Measurements from ENCODE around the gene SCML1. TPM values are rescaled to one million over a fixed set of nuclear protein-coding genes. Genes with fewer than 3 reads are reported as not detected.
A peak's percentile ranks its signal among the peaks of the same experiment; 100 is the strongest.
"Not testable (repeated sequence)": the region's sequence is repeated elsewhere in the genome, so short reads cannot be mapped to it uniquely, and the experiment has no call there.

SCML1 gene
- polyA plus RNA-seq, 6 donors from 2014 or later = 0.40 to 3.1 (median 1.6) TPM

DNA sequence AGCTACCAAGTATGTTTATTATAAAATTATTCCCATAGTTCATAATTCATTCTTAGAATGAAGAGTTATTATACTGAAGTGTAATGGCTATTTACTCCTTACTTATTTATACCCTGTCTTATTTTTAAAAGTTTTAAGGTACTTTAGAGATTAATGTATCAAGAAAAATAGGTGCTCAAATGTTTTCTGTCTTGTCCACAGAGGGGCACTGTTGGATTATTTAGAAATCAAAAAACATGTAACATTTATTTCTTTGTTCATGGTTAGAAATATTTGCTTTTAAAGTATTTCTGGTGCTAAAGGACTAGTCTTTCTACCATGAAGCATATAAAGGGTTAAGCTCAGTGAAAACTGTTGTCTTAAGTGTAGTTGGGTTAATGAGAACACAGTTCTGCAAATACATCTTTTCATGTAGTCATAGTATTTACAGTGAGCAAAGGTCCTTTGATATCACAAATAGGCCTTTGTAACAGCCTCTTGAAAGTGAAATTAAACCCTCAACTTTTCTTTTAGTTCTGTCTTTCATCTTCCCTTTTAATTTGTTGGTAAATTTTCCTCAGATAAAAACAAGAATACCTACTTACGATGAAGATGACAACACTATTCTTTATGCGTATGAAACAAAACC is 7.7 kb downstream of the SCML1 start:
- no peak for ATAC-seq (ENCODE audit: low read depth in 2 of 2)
- Mint-ChIP-seq H3K36me3 (no peaks in the 10 kb centered on the region), H3K4me1 (no peaks in the 10 kb centered on the region), H3K27ac (no peak overlapping the region), H3K9me3 (peaks cover 0 to 1% (median 0%) of the 10 kb centered on the region in 7 donors), H3K27me3 (no peaks in the 10 kb centered on the region), H3K4me3 (no peak overlapping the region)
- DNase-seq = no peak

DNA sequence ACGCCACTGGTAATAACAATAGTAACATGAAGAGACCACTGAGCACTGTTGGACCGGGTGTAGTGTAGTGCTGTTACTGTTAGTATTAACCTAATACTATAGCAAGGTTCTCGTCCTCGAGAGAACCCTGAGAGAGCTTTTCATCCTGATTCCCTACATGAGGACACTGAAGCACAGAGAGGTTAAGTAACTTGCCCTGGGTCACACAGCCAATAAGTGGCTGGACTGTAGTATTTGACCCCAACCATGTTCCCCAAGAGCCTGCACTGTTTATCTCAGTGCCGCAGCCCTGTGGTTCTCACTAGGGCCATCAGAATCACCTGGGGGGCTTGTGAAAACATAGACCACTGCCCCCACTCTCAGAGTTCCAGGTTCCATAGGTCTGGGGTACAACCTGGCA is 10.4 kb downstream of the SCML1 start:
- Mint-ChIP-seq H3K27me3 (no peaks in the 10 kb centered on the region), H3K4me1 (no peaks in the 10 kb centered on the region), H3K9me3 (no peaks in the 10 kb centered on the region), H3K36me3 (no peaks in the 10 kb centered on the region), H3K27ac (no peak overlapping the region), H3K4me3 (no peak overlapping the region)
- ATAC-seq (ENCODE audit: low read depth in 2 of 2) (no peak), DNase-seq (no peak)

DNA sequence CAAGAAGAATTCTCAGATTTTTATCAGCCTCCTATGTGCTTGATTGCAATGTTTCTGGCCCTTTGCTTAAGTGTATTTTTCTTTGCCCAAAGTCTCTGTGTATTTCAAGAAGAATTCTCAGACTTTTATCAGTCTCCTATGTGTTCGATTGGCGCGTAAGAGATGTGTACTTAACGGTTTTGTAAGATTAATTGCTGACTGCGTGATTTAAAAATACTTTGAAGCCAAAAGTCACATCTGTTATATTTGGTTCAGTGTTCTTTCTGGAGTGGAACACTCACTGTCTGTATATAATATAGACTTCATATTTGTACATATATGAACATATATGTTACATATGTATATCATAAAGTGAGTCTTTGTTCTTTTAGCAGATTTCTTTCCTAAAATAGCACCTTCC is 11.4 kb downstream of the SCML1 start:
- H3K9me3 Mint-ChIP-seq = no peaks in the 10 kb centered on the region
- no peaks in the 10 kb centered on the region for H3K27me3 Mint-ChIP-seq
- no peak overlapping the region for H3K27ac Mint-ChIP-seq
- DNase-seq (no peak), ATAC-seq (ENCODE audit: low read depth in 2 of 2) (no peak)
- H3K4me1 Mint-ChIP-seq = no peaks in the 10 kb centered on the region
- H3K36me3 Mint-ChIP-seq = no peaks in the 10 kb centered on the region
- no peak overlapping the region for H3K4me3 Mint-ChIP-seq

DNA sequence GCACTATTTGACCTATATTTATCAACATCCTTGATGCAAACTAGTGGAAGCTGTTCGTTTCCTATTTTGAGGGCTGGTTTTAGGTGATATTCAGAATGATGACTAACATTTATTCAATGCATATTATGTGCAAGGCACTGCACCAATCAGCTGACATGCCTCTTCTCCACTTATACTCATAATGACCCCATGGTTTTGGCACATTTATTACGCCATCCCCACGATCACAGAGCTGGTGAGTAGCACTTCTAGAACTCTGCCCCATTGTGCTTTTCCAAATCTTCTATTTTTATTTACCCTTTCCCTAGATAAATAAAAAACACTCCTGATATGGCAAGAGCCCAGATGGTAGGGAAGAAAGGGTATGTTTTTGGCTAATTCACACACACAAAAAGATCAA is 13.1 kb downstream of the SCML1 start:
- Mint-ChIP-seq H3K9me3 (no peaks in the 10 kb centered on the region), H3K36me3 (no peaks in the 10 kb centered on the region), H3K27ac (no peak overlapping the region), H3K4me1 (no peaks in the 10 kb centered on the region), H3K4me3 (no peak overlapping the region), H3K27me3 (no peaks in the 10 kb centered on the region)
- DNase-seq (no peak), ATAC-seq (ENCODE audit: low read depth in 2 of 2) (no peak)

DNA sequence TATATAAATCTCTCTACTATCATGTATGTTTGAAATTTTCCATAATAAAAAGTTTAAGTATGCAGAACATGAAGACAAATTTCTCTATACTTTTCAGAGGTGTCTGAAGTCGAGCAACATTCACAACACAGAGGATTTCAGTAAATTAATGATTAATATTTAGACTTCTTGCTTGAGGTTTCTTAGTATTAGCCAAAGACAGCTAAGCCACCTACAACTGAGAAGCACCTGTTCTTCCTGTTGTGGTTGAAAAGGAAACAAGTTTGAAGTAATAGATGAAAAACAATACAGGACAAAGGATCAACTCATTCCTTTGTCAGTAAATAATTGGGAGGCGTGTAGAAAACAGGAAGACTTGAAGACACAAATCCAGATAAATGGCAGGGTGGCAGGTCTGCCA is 21.1 kb downstream of the SCML1 start:
- H3K36me3 Mint-ChIP-seq = no peaks in the 10 kb centered on the region
- ATAC-seq (ENCODE audit: low read depth in 2 of 2) (no peak), DNase-seq (no peak)
- no peaks in the 10 kb centered on the region for H3K4me1 Mint-ChIP-seq
- no peak overlapping the region for H3K27ac Mint-ChIP-seq
- no peak overlapping the region for H3K4me3 Mint-ChIP-seq
- H3K27me3 Mint-ChIP-seq = no peaks in the 10 kb centered on the region
- peaks cover 0 to 3% (median 0%) of the 10 kb centered on the region in 7 donors for H3K9me3 Mint-ChIP-seq

DNA sequence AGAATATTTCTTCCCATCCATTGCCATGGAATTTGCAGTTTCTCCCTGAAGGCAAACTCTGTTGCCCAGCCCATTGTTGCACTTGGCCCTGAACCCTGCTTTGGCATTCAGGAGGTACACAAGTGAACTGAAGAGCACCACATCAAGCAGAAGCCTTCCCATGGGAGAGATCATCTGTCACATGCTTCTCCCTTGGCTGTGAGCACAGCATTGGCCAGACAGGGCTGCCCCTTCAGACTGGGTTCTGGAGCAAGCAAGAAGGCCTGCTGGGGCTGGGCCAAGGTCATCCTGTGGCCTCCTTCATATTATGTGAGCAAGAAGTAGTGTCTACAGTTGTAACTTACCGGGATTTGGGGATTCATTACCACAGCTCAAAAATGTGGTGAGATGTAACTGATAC is 22.7 kb downstream of the SCML1 start:
- Mint-ChIP-seq H3K9me3 (peaks cover 0 to 3% (median 0%) of the 10 kb centered on the region in 7 donors), H3K27me3 (no peaks in the 10 kb centered on the region), H3K4me3 (no peak overlapping the region), H3K36me3 (no peaks in the 10 kb centered on the region), H3K27ac (peak overlapping the region in 1 of 6 donors; percentile 34), H3K4me1 (no peaks in the 10 kb centered on the region)
- DNase-seq = no peak
- ATAC-seq (ENCODE audit: low read depth in 2 of 2) = no peak

DNA sequence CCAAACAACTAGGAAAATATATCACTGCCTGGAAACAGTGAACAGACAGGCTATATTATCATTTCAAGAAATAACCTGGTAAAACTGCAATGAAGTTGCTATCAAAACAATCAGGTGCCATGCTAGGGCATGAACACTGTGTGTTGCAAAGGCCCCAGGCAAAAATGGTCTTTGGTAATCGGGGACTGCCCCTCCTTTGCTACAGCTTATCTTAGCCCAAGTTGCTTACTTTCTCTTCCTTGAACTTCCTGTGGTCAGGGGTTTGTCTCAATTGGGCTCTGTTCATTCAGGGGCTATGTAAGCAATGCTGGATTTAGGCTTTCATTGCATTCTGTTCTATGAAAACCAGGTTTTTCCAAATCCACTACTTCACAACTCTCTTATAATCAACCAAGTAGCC is 30.4 kb downstream of the SCML1 start:
- Mint-ChIP-seq H3K4me1 (no peaks in the 10 kb centered on the region), H3K9me3 (no peaks in the 10 kb centered on the region), H3K27ac (no peak overlapping the region), H3K27me3 (no peaks in the 10 kb centered on the region), H3K36me3 (no peaks in the 10 kb centered on the region), H3K4me3 (no peak overlapping the region)
- ATAC-seq (ENCODE audit: low read depth in 2 of 2) (no peak), DNase-seq (no peak)

DNA sequence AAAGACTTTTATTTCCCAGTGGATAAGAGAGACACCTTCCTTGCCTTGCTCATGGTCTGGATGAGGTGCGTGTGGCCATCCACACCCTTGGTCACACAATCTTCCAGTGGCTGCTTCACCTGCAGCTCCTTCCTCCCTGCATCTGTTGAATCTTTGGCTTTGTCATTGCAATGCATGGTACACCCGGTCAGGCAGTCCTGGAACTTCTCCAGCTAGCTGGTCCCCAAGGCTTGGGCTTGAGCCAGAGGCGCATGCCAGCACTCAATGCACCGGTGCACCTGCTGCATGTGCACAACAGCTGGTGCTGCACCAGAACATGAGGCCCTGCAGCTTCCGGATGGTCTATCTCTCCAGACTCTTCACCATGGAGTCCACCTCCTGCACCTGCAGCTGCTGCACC is 31.7 kb downstream of the SCML1 start:
- Mint-ChIP-seq H3K4me1 (no peaks in the 10 kb centered on the region), H3K36me3 (no peaks in the 10 kb centered on the region), H3K27ac (no peak overlapping the region), H3K4me3 (no peak overlapping the region), H3K27me3 (no peaks in the 10 kb centered on the region), H3K9me3 (no peaks in the 10 kb centered on the region)
- no peak for ATAC-seq (ENCODE audit: low read depth in 2 of 2)
- no peak for DNase-seq

DNA sequence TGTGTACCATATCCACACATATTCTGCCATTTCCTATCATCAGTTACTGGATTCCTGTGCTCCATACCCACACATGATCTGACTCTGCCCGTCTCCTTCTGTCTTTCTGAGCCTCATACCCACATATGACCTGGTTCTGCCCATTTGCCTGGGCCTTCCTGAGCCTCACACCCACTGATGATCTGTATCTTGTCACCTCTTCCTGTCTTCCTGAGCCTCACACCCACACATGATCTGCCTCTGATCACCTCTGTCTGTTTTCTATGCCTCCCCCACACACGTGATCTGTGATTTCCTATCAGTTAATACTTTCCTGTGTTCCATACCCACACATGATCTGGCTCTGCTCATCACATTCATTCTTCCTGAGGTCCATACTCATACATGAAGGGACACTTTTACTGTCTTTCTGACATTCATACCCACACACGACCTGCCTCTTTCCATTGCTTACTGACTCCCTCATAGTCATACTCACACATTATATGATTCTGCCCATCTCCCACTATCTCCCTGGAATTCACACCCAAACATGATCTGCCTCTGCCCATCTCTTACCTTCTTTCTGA is 32.5 kb downstream of the SCML1 start:
- DNase-seq = no peak
- no peaks in the 10 kb centered on the region for H3K27me3 Mint-ChIP-seq
- H3K27ac Mint-ChIP-seq = no peak overlapping the region
- H3K4me1 Mint-ChIP-seq = no peaks in the 10 kb centered on the region
- H3K4me3 Mint-ChIP-seq = no peak overlapping the region
- H3K36me3 Mint-ChIP-seq = no peaks in the 10 kb centered on the region
- no peak for ATAC-seq (ENCODE audit: low read depth in 2 of 2)
- H3K9me3 Mint-ChIP-seq = no peaks in the 10 kb centered on the region

DNA sequence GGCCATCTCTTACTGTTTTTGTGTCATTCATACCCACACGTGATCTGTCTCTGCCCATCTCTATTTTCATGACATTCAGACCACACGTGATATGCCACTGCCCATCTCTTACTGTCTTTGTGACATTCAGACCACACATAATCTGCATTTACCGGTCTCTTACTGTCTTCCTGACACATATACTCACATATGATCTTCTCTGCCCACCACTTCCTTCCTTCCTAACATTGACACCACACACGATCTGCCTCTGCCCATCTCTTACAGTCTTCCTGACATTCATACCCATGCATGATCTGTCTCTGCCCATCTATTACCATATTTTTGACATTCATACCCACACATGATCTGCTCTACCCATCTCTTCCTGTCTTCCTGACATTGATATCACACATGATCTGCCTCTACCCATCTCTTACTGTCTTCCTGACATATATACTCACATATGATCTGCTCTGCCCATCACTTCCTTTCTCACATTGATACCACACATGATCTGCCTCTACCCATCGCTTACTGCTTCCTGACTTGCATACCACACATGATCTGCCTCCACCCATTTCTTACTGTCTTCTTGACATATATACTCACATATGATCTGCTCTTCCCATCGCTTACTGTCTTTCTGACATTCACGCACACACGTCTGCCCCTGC is 36.1 kb downstream of the SCML1 start:
- Mint-ChIP-seq H3K4me3 (no peak overlapping the region), H3K27ac (no peak overlapping the region), H3K9me3 (peaks cover 0 to 12% (median 0%) of the 10 kb centered on the region in 7 donors), H3K36me3 (no peaks in the 10 kb centered on the region), H3K27me3 (peaks cover 0 to 5% (median 0%) of the 10 kb centered on the region in 3 donors), H3K4me1 (no peaks in the 10 kb centered on the region)
- ATAC-seq (ENCODE audit: low read depth in 2 of 2) (no peak), DNase-seq (no peak)

DNA sequence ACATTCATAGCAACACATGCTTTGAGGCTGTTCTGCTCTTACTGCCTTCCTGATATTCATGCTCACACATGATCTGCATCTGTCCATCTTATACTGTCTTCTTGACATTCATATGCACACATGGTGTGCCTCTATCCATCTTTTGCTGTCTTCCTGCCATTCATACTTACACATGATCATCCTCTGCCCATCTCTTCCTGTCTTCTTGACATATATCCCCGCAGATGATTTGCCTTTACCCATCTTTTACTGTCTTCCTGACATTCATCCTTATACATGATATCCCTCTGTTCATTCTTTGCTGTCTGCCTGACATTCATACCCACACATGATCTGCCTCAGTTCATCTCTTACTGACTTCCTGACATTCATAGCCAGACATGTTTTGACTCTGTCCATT is 36.8 kb downstream of the SCML1 start:
- H3K27ac Mint-ChIP-seq = no peak overlapping the region
- H3K4me1 Mint-ChIP-seq = no peaks in the 10 kb centered on the region
- H3K36me3 Mint-ChIP-seq = no peaks in the 10 kb centered on the region
- no peak for DNase-seq
- H3K27me3 Mint-ChIP-seq = peaks cover 0 to 5% (median 0%) of the 10 kb centered on the region in 3 donors
- H3K9me3 Mint-ChIP-seq = peaks cover 0 to 19% (median 2%) of the 10 kb centered on the region in 7 donors
- ATAC-seq (ENCODE audit: low read depth in 2 of 2) = no peak
- no peak overlapping the region for H3K4me3 Mint-ChIP-seq

DNA sequence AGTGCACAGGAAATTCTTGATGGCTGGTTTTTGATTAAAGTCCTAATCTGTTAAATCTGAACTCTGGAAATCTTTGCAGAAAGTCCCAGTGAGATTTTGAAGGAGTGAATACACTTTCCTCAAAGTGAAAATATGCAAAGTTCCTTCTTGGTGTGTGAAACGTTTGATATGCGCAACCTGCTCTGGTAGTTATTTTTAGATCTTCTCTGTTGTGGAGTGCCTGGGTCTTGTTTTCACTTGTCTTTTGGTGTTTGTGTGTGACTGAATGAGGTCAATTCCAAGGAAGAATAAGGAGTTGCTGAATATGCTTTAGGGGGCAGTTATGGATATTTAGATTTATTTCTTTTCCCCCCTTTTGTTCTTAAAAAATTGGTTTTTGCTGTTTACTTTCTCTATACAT is 41.7 kb downstream of the SCML1 start:
- H3K4me1 Mint-ChIP-seq = no peaks in the 10 kb centered on the region
- no peak for ATAC-seq (ENCODE audit: low read depth in 2 of 2)
- no peak for DNase-seq
- peaks cover 0 to 10% (median 6%) of the 10 kb centered on the region in 3 donors for H3K27me3 Mint-ChIP-seq
- peaks cover 2 to 38% (median 7%) of the 10 kb centered on the region in 7 donors for H3K9me3 Mint-ChIP-seq
- H3K27ac Mint-ChIP-seq = no peak overlapping the region
- H3K4me3 Mint-ChIP-seq = no peak overlapping the region
- H3K36me3 Mint-ChIP-seq = peaks cover 0 to 7% of the 10 kb centered on the region in 2 donors

DNA sequence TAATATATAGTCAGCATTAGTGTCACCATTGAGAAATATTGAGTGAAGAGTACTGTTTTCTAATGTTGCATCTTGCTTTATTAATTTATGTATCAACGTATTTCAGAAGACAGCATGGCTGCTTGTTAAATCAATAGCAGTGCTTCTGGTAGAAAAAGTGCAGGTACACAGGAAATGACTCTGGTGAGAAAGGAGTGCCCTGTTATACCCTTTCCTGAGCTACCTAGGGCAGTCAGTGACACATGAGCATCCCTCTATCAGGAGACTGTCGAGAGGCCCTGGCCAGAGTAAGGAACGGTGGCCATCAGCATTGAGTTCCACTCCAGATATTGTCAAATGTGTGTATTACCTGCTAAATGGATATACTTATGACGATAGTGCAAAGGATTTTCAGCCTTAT is 42.1 kb downstream of the SCML1 start:
- DNase-seq (no peak), ATAC-seq (ENCODE audit: low read depth in 2 of 2) (no peak)
- Mint-ChIP-seq H3K27ac (no peak overlapping the region), H3K9me3 (peaks cover 2 to 38% (median 7%) of the 10 kb centered on the region in 7 donors), H3K27me3 (peaks cover 0 to 10% (median 6%) of the 10 kb centered on the region in 3 donors), H3K4me3 (no peak overlapping the region), H3K36me3 (peaks cover 0 to 7% of the 10 kb centered on the region in 2 donors), H3K4me1 (no peaks in the 10 kb centered on the region)

DNA sequence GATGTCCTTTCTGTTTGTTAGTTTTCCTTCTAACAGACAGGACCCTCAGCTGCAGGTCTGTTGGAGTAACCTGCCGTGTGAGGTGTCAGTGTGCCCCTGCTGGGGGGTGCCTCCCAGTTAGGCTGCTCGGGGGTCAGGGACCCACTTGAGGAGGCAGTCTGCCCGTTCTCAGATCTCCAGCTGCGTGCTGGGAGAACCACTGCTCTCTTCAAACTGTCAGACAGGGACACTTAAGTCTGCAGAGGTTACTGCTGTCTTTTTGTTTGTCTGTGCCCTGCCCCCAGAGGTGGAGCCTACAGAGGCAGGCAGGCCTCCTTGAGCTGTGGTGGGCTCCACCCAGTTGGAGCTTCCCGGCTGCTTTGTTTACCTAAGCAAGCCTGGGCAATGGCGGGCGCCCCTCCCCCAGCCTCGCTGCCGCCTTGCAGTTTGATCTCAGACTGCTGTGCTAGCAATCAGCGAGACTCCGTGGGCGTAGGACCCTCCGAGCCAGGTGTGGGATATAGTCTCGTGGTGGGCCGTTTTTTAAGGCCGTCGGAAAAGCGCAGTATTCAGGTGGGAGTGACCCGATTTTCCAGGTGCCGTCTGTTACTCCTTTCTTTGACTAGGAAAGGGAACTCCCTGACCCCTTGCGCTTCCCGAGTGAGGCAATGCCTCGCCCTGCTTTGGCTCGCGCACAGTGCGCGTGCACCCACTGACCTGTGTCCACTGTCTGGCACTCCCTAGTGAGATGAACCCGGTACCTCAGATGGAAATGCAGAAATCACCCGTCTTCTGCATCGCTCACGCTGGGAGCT is 49.5 kb downstream of the SCML1 start:
- H3K27me3 Mint-ChIP-seq = peaks cover 0 to 27% (median 10%) of the 10 kb centered on the region in 3 donors
- not testable (repeated sequence) for ATAC-seq (ENCODE audit: low read depth in 2 of 2); DNase-seq; H3K36me3 Mint-ChIP-seq; H3K9me3 Mint-ChIP-seq; H3K4me1 Mint-ChIP-seq; H3K27ac Mint-ChIP-seq; H3K4me3 Mint-ChIP-seq
